ENCODE data around the gene RNF214.
"Not testable (repeated sequence)": the region's sequence is repeated elsewhere in the genome, so short reads cannot be mapped to it uniquely, and the experiment has no call there.

Gene RNF214

GRCh38 chr11:117319214-117319840 lies 86.9 kb downstream of the RNF214 start:
- DNase-seq, result no peak

- DNase-seq, result not testable (repeated sequence)
Measured at GRCh38 chr11:117327255-117327566, 94.7 kb downstream of the RNF214 start.

DNA sequence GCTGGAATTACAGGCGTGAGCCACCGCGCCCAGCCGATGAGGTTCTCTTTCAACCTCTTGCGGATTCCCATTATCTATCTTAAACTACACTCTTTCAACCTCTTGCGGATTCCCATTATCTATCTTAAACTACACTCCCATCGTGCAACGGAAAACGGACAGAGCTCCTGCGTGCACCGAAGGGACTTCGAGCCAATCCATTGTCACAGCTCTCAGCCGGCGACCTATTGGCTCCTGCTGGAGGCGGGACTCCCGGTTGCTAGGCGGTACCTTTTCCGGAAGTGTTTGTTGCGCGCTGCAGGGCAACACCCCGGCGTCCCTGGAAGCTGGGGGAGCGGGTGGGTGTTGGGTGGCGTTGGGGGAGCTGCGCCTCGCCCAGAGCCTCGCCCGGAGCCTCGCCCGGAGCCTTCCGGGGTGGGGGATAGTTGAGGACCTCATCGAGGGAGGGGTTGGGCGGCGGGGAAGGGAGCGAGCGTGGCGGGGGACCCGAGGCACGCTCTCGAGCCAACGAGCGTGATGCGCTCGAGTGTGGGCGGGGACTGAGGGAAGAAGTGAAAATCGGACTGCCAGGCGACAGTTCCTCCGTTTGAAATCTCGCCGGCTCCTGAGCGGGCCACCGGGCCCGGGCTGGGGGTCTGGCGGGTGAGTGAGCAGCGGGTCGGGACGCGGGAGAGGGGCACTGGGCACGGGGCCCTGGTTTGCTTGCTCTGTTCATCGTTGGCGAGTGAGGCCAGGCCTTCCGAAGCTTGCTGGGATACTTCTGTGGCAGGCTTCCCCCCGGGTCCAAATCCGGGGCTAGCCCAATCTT lies 95.3 kb downstream of the RNF214 start, which contains the start of gene CEP164:
CEP164 (plus strand) TSS at position 288 of the 808 bp plus-strand sequence. CDS start 10,733 bp downstream, outside the sequence.
- DNase-seq, result peak; percentile 97

GRCh38 chr11:117328375-117329010 lies 96.0 kb downstream of the RNF214 start:
- no peak for DNase-seq

DNA sequence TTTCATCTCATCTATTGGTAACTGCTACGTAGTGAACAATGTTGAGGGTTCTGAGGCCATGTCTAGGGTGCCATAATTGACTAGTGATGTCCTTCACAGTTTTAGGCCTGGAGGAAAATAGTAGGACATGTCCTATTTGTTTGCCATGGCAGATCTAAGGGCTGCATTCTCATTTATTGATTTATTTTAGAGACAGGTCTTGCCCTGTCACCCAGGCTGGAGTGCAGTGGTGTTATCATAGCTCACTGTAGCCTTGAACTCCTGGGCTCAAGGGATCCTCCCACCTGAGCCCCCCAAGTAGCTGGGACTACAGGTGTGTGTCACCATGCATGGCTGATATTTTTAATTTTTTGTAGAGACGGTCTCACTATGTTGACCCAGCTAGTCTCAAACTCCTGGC lies 100.4 kb downstream of the RNF214 start:
- DNase-seq, result no peak

DNA sequence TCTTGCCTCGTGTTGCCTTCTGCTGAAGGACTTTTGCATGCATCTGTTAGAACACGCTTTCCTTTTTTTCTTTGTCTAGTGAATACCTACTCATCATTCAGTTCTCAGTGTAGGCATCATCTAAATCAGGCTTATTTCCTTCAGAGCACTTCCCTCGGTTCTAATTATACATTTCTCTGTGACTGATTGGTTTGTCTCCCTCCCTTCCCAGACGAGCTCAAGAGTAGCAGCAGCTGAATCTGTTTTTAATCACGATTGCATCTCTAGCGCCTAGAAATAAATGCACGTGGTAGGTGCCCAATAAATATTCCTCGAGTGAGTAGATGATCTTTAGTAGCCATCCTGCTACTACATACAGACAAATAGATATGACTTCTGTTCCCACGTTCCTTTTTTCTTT lies 101.4 kb downstream of the RNF214 start:
- no peak for DNase-seq

GRCh38 chr11:117334896-117335295 lies 102.4 kb downstream of the RNF214 start:
- peak; percentile 7 for DNase-seq

- DNase-seq, result no peak
Measured at GRCh38 chr11:117335399-117335798, 102.9 kb downstream of the RNF214 start.

Data from activated CD4-positive, alpha-beta T cell treated with anti-CD3 and anti-CD28 coated beads, Interleukin-2, amount 50 U/mL, for 16 hours (primary cell).